SK-N-SH treated with all-trans-retinoic acid at 6 μM for 48 hours (cell line): Measurements from ENCODE around the gene RNF213.

ENCODE experiments used
- CREB5 ChIP-seq: fragments of 250-450 bp; sonication (Bioruptor Pico); IDR thresholded peaks from 2 replicates; pipeline ENCODE4 v1.5.1; 2020; ENCODE audit warnings: low read depth, mild to moderate bottlenecking, moderate library complexity
- ZC3H10 ChIP-seq: fragments of 250-450 bp; sonication (Bioruptor Pico); IDR thresholded peaks from 2 replicates; pipeline ENCODE4 v1.5.1; 2021; ENCODE audit warnings: mild to moderate bottlenecking, moderate library complexity
- ZNF70 ChIP-seq: fragments of 450-650 bp; formaldehyde crosslinking; IDR thresholded peaks from 2 replicates; pipeline ENCODE4 v1.5.0; 2020; ENCODE audit warnings: mild to moderate bottlenecking, moderate library complexity
- TF ChIP-seq, protein P1 (sequence below): fragments of 250-450 bp; sonication (Bioruptor Pico); IDR thresholded peaks from 2 replicates; pipeline ENCODE4 v1.8.0; 2020; ENCODE audit warnings: mild to moderate bottlenecking, moderate library complexity, borderline replicate concordance

- no peak for TF ChIP-seq ZNF70 (CRISPR knock-in tag)
- TF ChIP-seq, protein P1, sequence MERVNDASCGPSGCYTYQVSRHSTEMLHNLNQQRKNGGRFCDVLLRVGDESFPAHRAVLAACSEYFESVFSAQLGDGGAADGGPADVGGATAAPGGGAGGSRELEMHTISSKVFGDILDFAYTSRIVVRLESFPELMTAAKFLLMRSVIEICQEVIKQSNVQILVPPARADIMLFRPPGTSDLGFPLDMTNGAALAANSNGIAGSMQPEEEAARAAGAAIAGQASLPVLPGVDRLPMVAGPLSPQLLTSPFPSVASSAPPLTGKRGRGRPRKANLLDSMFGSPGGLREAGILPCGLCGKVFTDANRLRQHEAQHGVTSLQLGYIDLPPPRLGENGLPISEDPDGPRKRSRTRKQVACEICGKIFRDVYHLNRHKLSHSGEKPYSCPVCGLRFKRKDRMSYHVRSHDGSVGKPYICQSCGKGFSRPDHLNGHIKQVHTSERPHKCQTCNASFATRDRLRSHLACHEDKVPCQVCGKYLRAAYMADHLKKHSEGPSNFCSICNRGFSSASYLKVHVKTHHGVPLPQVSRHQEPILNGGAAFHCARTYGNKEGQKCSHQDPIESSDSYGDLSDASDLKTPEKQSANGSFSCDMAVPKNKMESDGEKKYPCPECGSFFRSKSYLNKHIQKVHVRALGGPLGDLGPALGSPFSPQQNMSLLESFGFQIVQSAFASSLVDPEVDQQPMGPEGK (CRISPR knock-in tag): no peak
- no peak for TF ChIP-seq CREB5 (CRISPR knock-in tag)
- TF ChIP-seq ZC3H10 (CRISPR knock-in tag): no peak
These were observed 127.9 kb downstream of the RNF213 start for GRCh38 chr17:80388601-80389000.
